Heart left ventricle (tissue), 13 donors: ENCODE results near the gene TRMT11.

Source experiments
- POLR2A ChIP-seq, 2 donors: fragments of 450-650 bp; IDR thresholded peaks; one replicate each; pipeline ENCODE4 v1.6.1; 2017; ENCODE audit warnings: antibody characterized with exemption in 2 of 2, mild to moderate bottlenecking in 2 of 2, moderate library complexity in 2 of 2
- TF ChIP-seq, protein P1 (sequence below), 12 donors: fragments of 200-600 bp; sonication (generic) in 4 of 12; IDR thresholded peaks; one replicate each; pipeline versions ENCODE4 v1.5.0 to v1.8.0; 2018 to 2022; ENCODE audit warnings: antibody characterized with exemption in 12 of 12, mild to moderate bottlenecking in 5 of 12
- donor health status: ischemic (EF 13 %, LVEDD 7.1; RV severe dilation, severe dysfunction).
- donor health status: DM: no; HTN: yes; CAD: no.
- donor health status: DM: no; HTN: no; CAD: no.
- donor health status: ischemic (EF 25% LVEDD 6.9; RV normal size, moderate dysfunction).
- donor health status: ischemic (EF 25% LVEDD 5.7; RV mildly dilated, moderate dysfunction).
- donor health status: ischemic (EF 35%, LVEDD 5.7; RV mildly dilated, moderate dysfunction).
- donor health status: nonischemic (EF 11% LVEDD 7.7; RV severe dilation, severe dysfunction).
- donor health status: DM: yes; HTN: yes; CAD: no.
- donor health status: PGD.
- donor health status: ischemic (EF 29% LVEDD 5.4; RV normal size, mild dysfunction).
- donor health status: nonischemic (EF 23%, LVEDD 6.1; RV moderate dilation, normal function).

DNA sequence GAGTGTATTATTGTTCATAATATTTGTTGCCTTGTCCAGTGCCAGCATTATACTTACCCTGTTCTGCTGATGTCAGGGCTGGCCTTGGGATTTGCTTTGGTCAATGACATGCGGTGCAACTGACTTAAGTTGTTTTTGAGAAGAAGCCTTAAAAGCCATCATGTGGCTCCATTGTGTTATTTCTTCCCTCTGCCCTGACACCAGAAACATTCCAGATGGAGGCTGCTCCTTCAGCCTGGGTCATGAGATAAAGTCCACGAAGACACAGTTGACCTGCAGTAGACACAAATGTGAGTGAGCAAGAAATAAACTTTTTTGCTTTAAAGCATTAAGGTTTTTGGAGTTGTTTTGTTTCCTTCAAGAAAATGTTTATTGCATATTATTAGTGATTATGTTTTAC lies 37.3 kb upstream of the TRMT11 start:
- no peak for TF ChIP-seq POLR2A (IDR thresholded peaks at IDR 0.05)
- TF ChIP-seq, protein P1, sequence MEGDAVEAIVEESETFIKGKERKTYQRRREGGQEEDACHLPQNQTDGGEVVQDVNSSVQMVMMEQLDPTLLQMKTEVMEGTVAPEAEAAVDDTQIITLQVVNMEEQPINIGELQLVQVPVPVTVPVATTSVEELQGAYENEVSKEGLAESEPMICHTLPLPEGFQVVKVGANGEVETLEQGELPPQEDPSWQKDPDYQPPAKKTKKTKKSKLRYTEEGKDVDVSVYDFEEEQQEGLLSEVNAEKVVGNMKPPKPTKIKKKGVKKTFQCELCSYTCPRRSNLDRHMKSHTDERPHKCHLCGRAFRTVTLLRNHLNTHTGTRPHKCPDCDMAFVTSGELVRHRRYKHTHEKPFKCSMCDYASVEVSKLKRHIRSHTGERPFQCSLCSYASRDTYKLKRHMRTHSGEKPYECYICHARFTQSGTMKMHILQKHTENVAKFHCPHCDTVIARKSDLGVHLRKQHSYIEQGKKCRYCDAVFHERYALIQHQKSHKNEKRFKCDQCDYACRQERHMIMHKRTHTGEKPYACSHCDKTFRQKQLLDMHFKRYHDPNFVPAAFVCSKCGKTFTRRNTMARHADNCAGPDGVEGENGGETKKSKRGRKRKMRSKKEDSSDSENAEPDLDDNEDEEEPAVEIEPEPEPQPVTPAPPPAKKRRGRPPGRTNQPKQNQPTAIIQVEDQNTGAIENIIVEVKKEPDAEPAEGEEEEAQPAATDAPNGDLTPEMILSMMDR (IDR thresholded peaks at IDR 0.05): no peak
